ENCODE measurements around the gene PLB1. TPM values are rescaled to one million over a fixed set of nuclear protein-coding genes. Genes with fewer than 3 reads are reported as not detected.

PLB1 gene
- total and polyA plus RNA-seq, 9 of the 15 experiments (the other 6 are each of a cell fraction or from before 2014, with no cell fraction given), result 0.01 to 0.09 (median 0.07) TPM; not detected in 2

DNA sequence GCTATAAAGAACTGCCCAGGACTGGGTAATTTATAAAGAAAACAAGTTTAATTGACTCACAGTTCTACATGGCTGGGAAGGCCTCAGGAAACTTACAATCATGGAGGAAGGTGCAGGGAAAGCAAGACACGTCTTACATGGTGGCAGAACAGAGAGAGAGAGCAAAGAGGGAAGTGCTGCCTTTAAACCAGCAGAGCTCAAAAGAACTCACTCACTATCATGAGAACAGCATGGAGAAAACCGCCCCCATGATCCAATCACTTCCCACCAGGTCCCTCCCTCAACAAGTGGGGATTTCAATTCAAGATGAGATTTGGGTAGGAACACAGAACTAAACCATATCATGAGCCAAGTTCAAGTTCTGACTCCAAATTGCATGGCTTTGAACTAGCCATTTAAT lies 193.0 kb downstream of the PLB1 start:
- Histone ChIP-seq H2AFZ (ENCODE audit: low read depth, low read length) (no peak overlapping the region), H3K9ac (ENCODE audit: insufficient read depth in 1 of 2, low read depth in 2 of 2, low read length in 2 of 2) (no peak overlapping the region), H3K79me2 (ENCODE audit: control insufficient read depth, insufficient read depth, low read length) (no peaks in the 10 kb centered on the region), H3K9me3 (replicated peaks; ENCODE audit: control insufficient read depth, insufficient read depth, low read depth, low read length) (no peaks in the 10 kb centered on the region), H3K9me1 (ENCODE audit: control insufficient read depth, insufficient read depth, low read length) (no peaks in the 10 kb centered on the region), H4K20me1 (replicated peaks; ENCODE audit: control insufficient read depth, insufficient read depth, low read length) (no peaks in the 10 kb centered on the region), H3K4me2 (ENCODE audit: insufficient read depth, low read length) (no peak overlapping the region), H3K27me3 (ENCODE audit: control insufficient read depth in 2 of 2, insufficient read depth in 2 of 2, low read length in 2 of 2) (no peaks in the 10 kb centered on the region), H3K27ac (ENCODE audit: extremely low read depth, low read depth, low read length) (no peak overlapping the region), H3K36me3 (ENCODE audit: control insufficient read depth, insufficient read depth, low read length) (no peaks in the 10 kb centered on the region), H3K4me3 (no peak overlapping the region), H3K4me1 (replicated peaks in 1 of 2; ENCODE audit: control insufficient read depth in 2 of 2, insufficient read depth in 2 of 2, low read length in 2 of 2) (peaks cover 7 to 31% of the 10 kb centered on the region in 2 experiments)
- no TSS peak for BruUV-seq (replicated peaks)
- DNase-seq (ENCODE audit: extremely low read depth in 1 of 4, low spot score in 3 of 4), result peak in 1 of 4 experiments; percentile 31
- CTCF ChIA-PET (ENCODE audit: low intra/inter-chr PET ratio), result no interaction called here
- intact Hi-C loops (cut with micrococcal nuclease) (no loop called here), in situ Hi-C loops (cut with MboI) (no loop called here)
- no peak for ATAC-seq
- POLR2A ChIA-PET, result interaction anchor here (1.0 to 1.3 kb wide), 3 partner anchors 13 to 58 kb away, joined by 3 to 4 read pairs (median 3); no protein-coding TSS in a partner anchor
- 12% methylated on average over 2 of the region's 2 CpGs for WGBS (ENCODE audit: insufficient coverage, low coverage, missing lambda C conversion rate)
- FAIRE-seq, result peak; percentile 11
- TF ChIP-seq SPI1 (IDR thresholded peaks at IDR 0.05; ENCODE audit: borderline replicate concordance, low read depth, low read length) (peak; percentile 75; the same call in 1 of the 2 replicates), EP400 (IDR thresholded peaks at IDR 0.05) (no peak), HNRNPUL1 (IDR thresholded peaks at IDR 0.05; ENCODE audit: low read length) (no peak), CBFA2T3 (IDR thresholded peaks at IDR 0.05) (peak; percentile 35), EGR1 (conservative IDR thresholded peaks at IDR 0.05) (0 out of 2 replicates have a peak, but pooled peaks have one; percentile 33)

DNA sequence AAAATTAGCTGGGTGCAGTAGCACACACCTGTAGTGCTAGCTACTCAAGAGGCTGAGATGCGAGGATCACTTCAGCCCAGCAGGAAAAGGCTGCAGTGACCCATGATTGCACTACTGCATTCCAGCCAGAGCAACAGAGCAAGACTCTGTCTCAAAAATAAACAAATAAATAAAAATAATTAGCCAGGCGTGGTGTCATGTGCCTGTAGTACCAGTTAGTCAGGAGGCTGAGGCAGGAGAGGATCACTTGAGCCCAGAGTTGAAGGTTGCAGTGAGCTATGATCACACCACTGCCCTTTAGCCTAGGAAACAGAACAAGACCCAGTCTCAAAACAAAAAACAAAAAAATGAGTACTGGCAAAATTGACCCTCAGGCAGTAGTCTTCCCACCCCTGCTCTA lies 193.9 kb downstream of the PLB1 start:
- ChIA-PET POLR2A (interaction anchor here (0.7 to 1.2 kb wide), 2 partner anchors 14 to 88 kb away, joined by 3 read pairs; no protein-coding TSS in a partner anchor), CTCF (ENCODE audit: low intra/inter-chr PET ratio) (no interaction called here)
- intact Hi-C loops (cut with micrococcal nuclease), result no loop called here
- ATAC-seq, result no peak
- no TSS peak for BruUV-seq (replicated peaks)
- Histone ChIP-seq H3K27me3 (ENCODE audit: control insufficient read depth in 2 of 2, insufficient read depth in 2 of 2, low read length in 2 of 2) (no peaks in the 10 kb centered on the region), H3K9me3 (replicated peaks; ENCODE audit: control insufficient read depth, insufficient read depth, low read depth, low read length) (no peaks in the 10 kb centered on the region), H3K27ac (ENCODE audit: extremely low read depth, low read depth, low read length) (no peak overlapping the region), H4K20me1 (replicated peaks; ENCODE audit: control insufficient read depth, insufficient read depth, low read length) (no peaks in the 10 kb centered on the region), H3K79me2 (ENCODE audit: control insufficient read depth, insufficient read depth, low read length) (no peaks in the 10 kb centered on the region), H3K9me1 (ENCODE audit: control insufficient read depth, insufficient read depth, low read length) (no peaks in the 10 kb centered on the region), H3K4me3 (no peak overlapping the region), H3K36me3 (ENCODE audit: control insufficient read depth, insufficient read depth, low read length) (no peaks in the 10 kb centered on the region), H2AFZ (ENCODE audit: low read depth, low read length) (no peak overlapping the region), H3K4me2 (ENCODE audit: insufficient read depth, low read length) (no peak overlapping the region), H3K4me1 (replicated peaks in 1 of 2; ENCODE audit: control insufficient read depth in 2 of 2, insufficient read depth in 2 of 2, low read length in 2 of 2) (peaks cover 0 to 22% of the 10 kb centered on the region in 2 experiments; a peak in 4 of 5 replicates), H3K9ac (ENCODE audit: insufficient read depth in 1 of 2, low read depth in 2 of 2, low read length in 2 of 2) (no peak overlapping the region)
- TF ChIP-seq TCFL5 (CRISPR knock-in tag; conservative IDR thresholded peaks at IDR 0.05), result no peak
- no peak for TF ChIP-seq IRF2 (CRISPR knock-in tag; IDR thresholded peaks at IDR 0.05)
- TF ChIP-seq LARP7 (IDR thresholded peaks at IDR 0.05), result no peak
- TF ChIP-seq, protein P1, sequence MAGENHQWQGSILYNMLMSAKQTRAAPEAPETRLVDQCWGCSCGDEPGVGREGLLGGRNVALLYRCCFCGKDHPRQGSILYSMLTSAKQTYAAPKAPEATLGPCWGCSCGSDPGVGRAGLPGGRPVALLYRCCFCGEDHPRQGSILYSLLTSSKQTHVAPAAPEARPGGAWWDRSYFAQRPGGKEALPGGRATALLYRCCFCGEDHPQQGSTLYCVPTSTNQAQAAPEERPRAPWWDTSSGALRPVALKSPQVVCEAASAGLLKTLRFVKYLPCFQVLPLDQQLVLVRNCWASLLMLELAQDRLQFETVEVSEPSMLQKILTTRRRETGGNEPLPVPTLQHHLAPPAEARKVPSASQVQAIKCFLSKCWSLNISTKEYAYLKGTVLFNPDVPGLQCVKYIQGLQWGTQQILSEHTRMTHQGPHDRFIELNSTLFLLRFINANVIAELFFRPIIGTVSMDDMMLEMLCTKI (IDR thresholded peaks at IDR 0.05; ENCODE audit: partially characterized antibody), result no peak
- in situ Hi-C loops (cut with MboI), result no loop called here
- 55% methylated on average over 2 of the region's 2 CpGs for WGBS (ENCODE audit: insufficient coverage, low coverage, missing lambda C conversion rate)
- no peak for DNase-seq (ENCODE audit: extremely low read depth in 1 of 4, low spot score in 3 of 4)
- no peak for FAIRE-seq

Data from K562 (cell line).